Gastrocnemius medialis (tissue), 4 donors: Measurements from ENCODE around the gene CLPSL2. TPM values are rescaled to one million over a fixed set of nuclear protein-coding genes. Genes with fewer than 3 reads are reported as not detected.

Experiments
- ATAC-seq, 2 donors: fragments of 150-250 bp; one replicate each; pipeline ENCODE4 v1.9.1; 2016
- DNase-seq, 2 donors: peaks; one replicate each; pipeline ENCODE4 v3.0.0-alpha.2; 2019
- H3K27ac ChIP-seq, 4 donors: fragments of 200-600 bp; sonication (generic); 1 replicate in 1 of 4; 2 replicates in 3 of 4; pipeline ENCODE4 v1.5.1; 2016 to 2018; ENCODE audit warnings: mild to moderate bottlenecking in 2 of 4, moderate library complexity in 1 of 4
- H3K27me3 ChIP-seq, 3 donors: fragments of 200-600 bp; sonication (generic) in 2 of 3; 1 replicate in 1 of 3; 2 replicates in 2 of 3; pipeline versions ENCODE4 v1.5.1 to v1.6.0; 2016 to 2019; ENCODE audit warnings: mild to moderate bottlenecking in 1 of 3, moderate library complexity in 1 of 3
- H3K36me3 ChIP-seq, 2 donors: fragments of 200-600 bp; sonication (generic) in 1 of 2; one replicate each; pipeline ENCODE4 v1.5.1; 2017 to 2018
- H3K4me1 ChIP-seq, 2 donors: fragments of 200-600 bp; sonication (generic) in 1 of 2; one replicate each; pipeline ENCODE4 v1.5.1; 2016 to 2017; ENCODE audit warnings: mild to moderate bottlenecking in 2 of 2
- H3K4me3 ChIP-seq, 4 donors: fragments of 200-600 bp; sonication (generic) in 3 of 4; 1 replicate in 1 of 4; 2 replicates in 3 of 4; pipeline ENCODE4 v1.5.1; 2016 to 2019; ENCODE audit warnings: mild to moderate bottlenecking in 2 of 4
- H3K9me3 ChIP-seq, 3 donors: fragments of 200-600 bp; sonication (generic) in 2 of 3; 1 replicate in 1 of 3; 2 replicates in 2 of 3; pipeline ENCODE4 v1.5.1; 2016 to 2019
- POLR2A ChIP-seq, 2 donors: fragments of 450-650 bp; IDR thresholded peaks; one replicate each; pipeline ENCODE4 v1.6.1; 2017; ENCODE audit warnings: antibody characterized with exemption in 2 of 2, mild to moderate bottlenecking in 2 of 2, moderate library complexity in 2 of 2
- in situ Hi-C, 4 donors: fragments of 200-750 bp; cut with MboI; loops; one replicate each; pipeline versions ENCODE4 v1.15.0 to v1.8.0; 2017; ENCODE audit warnings: low sequenced_read_pairs in 4 of 4
- intact Hi-C: fragments of 100-400 bp; cut with DNase I; formaldehyde crosslinking; loops from one replicate; pipeline ENCODE4 v1.15.1; 2023; ENCODE audit warnings: low total_unique reads
- total RNA-seq, 4 donors: library from RNA; depleted of rRNA; stranded (reverse); fragments of >200 nt; gene quantifications; one replicate each; pipeline versions ENCODE4 v1.1.0 to v1.2.3, GENCODE V29; 2016
- TF ChIP-seq, protein P1 (sequence below), 5 experiments: fragments of 450-650 bp in 3 of 5; fragments of 200-600 bp in 2 of 5; sonication (generic) in 2 of 5; IDR thresholded peaks in 4 of 5; conservative IDR thresholded peaks in 1 of 5; 1 replicate in 4 of 5; 2 replicates in 1 of 5; pipeline ENCODE4 v1.5.1; 2016 to 2019; ENCODE audit warnings: antibody characterized with exemption in 5 of 5, mild to moderate bottlenecking in 3 of 5, moderate library complexity in 3 of 5

Gene CLPSL2
- total RNA-seq, 4 donors from 2014 or later, result not detected

GRCh38 chr6:35750557-35750956, 25.8 kb upstream of the CLPSL2 start:
- in situ Hi-C loops, result no loop called here
- Histone ChIP-seq H3K27me3 (no peaks in the 10 kb centered on the region), H3K36me3 (no peaks in the 10 kb centered on the region), H3K27ac (no peak overlapping the region), H3K4me3 (no peak overlapping the region), H3K4me1 (no peaks in the 10 kb centered on the region), H3K9me3 (no peaks in the 10 kb centered on the region)
- no peak for TF ChIP-seq POLR2A (IDR thresholded peaks at IDR 0.05)
- TF ChIP-seq, protein P1, sequence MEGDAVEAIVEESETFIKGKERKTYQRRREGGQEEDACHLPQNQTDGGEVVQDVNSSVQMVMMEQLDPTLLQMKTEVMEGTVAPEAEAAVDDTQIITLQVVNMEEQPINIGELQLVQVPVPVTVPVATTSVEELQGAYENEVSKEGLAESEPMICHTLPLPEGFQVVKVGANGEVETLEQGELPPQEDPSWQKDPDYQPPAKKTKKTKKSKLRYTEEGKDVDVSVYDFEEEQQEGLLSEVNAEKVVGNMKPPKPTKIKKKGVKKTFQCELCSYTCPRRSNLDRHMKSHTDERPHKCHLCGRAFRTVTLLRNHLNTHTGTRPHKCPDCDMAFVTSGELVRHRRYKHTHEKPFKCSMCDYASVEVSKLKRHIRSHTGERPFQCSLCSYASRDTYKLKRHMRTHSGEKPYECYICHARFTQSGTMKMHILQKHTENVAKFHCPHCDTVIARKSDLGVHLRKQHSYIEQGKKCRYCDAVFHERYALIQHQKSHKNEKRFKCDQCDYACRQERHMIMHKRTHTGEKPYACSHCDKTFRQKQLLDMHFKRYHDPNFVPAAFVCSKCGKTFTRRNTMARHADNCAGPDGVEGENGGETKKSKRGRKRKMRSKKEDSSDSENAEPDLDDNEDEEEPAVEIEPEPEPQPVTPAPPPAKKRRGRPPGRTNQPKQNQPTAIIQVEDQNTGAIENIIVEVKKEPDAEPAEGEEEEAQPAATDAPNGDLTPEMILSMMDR (IDR thresholded peaks at IDR 0.05 in 4 of 5, conservative IDR thresholded peaks at IDR 0.05 in 1 of 5), result no peak
- ATAC-seq (no peak), DNase-seq (no peak)
- intact Hi-C loops, result no loop called here

DNA sequence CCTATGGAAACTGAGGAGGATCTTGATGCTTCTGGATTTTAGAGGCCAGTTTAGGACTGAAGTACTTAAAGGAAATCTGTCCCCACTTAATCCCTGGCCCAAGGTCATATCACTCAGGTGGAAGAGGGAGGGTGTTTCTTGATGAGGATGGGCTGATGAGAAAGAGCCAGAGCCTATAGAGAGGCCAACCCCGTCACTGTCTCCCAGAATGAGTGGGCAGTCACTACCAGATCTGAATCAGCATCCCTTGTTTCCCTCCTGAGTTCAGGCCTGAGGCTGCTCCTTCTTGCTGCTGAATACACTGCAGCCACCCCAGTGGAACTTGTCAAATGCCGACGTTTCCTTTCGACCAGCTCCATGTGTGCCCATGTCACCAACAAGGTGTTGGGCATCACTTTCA, 24.8 kb upstream of the CLPSL2 start:
- intact Hi-C loops, result no loop called here
- no peaks in the 10 kb centered on the region for H3K27me3 ChIP-seq

GRCh38 chr6:35752330-35752729, 24.1 kb upstream of the CLPSL2 start:
- TF ChIP-seq, protein P1 (IDR thresholded peaks at IDR 0.05 in 4 of 5, conservative IDR thresholded peaks at IDR 0.05 in 1 of 5), result no peak
- TF ChIP-seq POLR2A (IDR thresholded peaks at IDR 0.05), result no peak
- Histone ChIP-seq H3K4me1 (no peaks in the 10 kb centered on the region), H3K9me3 (no peaks in the 10 kb centered on the region), H3K27me3 (no peaks in the 10 kb centered on the region), H3K27ac (no peak overlapping the region), H3K4me3 (no peak overlapping the region), H3K36me3 (no peaks in the 10 kb centered on the region)
- DNase-seq (no peak), ATAC-seq (no peak)
- intact Hi-C loops (no loop called here), in situ Hi-C loops (no loop called here)

More for the DNA sequence above, 24.8 kb upstream of the CLPSL2 start:
- TF ChIP-seq, protein P1 (IDR thresholded peaks at IDR 0.05 in 4 of 5, conservative IDR thresholded peaks at IDR 0.05 in 1 of 5), result no peak
- no peak for TF ChIP-seq POLR2A (IDR thresholded peaks at IDR 0.05)
- no peaks in the 10 kb centered on the region for H3K4me1 ChIP-seq
- H3K4me3 ChIP-seq, result no peak overlapping the region
- H3K27ac ChIP-seq, result no peak overlapping the region
- H3K36me3 ChIP-seq, result no peaks in the 10 kb centered on the region
- ATAC-seq, result no peak
- in situ Hi-C loops, result no loop called here
- no peak for DNase-seq
- H3K9me3 ChIP-seq, result no peaks in the 10 kb centered on the region

DNA sequence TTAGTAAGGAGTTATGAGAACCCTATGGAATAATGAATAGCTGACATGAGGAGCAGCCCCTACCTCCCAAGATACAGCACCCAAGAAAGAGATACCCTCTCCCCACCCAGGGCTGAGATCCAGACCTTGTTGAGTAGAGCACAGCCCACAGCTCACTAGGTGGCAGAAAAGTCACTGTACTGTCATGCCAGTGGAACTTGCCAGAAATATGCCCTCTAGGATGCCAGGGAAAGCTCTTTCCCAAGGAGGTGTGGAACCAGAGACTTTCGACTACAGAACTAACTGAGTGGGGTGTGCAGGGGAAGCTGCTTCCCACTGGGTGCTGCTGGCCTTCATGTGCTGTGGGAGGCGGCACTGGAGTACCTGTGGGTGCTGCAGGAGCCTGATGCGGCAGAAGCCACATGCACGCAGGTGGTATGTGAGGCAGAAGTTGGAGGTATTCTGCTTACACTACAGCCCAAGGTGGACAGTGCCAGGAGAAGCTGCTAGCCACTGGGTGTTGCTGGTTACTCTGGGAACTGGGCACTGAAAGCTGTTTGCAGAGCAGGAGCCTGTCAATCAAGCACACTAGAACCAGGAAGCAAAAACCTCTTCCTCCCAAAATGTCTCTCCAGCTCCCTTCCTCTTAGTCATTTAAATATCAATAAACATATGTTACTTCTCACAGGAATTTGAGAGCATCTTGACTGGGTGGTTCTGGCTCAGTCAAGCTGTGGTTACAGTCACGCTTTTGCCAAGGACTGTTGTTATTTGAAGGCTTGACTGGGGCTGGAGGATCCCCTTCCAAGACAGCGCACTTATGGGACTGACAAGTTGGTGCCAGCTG, 21.7 kb upstream of the CLPSL2 start:
- H3K27me3 ChIP-seq, result no peaks in the 10 kb centered on the region
- DNase-seq (no peak), ATAC-seq (no peak)
- no peaks in the 10 kb centered on the region for H3K9me3 ChIP-seq
- no peak for TF ChIP-seq POLR2A (IDR thresholded peaks at IDR 0.05)
- no peak overlapping the region for H3K4me3 ChIP-seq
- intact Hi-C loops (no loop called here), in situ Hi-C loops (no loop called here)
- H3K27ac ChIP-seq, result no peak overlapping the region
- no peaks in the 10 kb centered on the region for H3K4me1 ChIP-seq
- H3K36me3 ChIP-seq, result no peaks in the 10 kb centered on the region

DNA sequence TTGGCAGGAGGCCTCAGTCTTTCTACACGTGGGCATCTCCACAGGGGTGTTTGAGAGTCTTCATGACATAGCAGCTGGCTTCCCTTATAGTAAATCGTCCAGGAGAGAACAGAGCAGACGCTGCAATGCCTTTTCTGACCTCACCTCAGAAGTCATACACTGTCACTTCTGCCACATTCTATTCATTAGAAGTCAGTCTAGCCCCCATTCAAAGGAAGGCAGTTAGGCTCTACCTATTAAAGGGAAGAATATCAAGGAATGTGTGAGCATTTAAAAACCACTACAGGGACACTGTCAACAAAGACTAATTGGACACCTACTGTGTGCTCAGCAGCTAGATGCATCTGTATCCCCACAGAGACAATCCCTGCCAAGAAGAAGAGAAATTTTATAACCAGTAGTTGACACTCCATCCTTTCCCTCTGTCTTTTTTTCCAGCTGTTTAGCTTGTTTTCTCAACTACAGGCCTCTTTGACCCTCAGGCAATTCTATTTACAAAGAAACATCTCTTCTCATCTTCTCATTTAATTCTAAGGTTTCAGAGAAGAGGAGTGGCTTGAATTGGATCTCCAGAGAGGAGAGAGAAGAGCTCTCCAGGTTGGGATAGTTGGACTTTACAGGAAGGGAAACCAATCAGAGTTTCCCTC, 21.0 kb upstream of the CLPSL2 start:
- TF ChIP-seq POLR2A (IDR thresholded peaks at IDR 0.05), result no peak
- TF ChIP-seq, protein P1 (IDR thresholded peaks at IDR 0.05 in 4 of 5, conservative IDR thresholded peaks at IDR 0.05 in 1 of 5), result no peak
- H3K27ac ChIP-seq, result no peak overlapping the region
- intact Hi-C loops (no loop called here), in situ Hi-C loops (no loop called here)
- DNase-seq (no peak), ATAC-seq (no peak)
- H3K36me3 ChIP-seq, result no peaks in the 10 kb centered on the region
- peaks cover 0 to 6% (median 5%) of the 10 kb centered on the region in 3 donors for H3K27me3 ChIP-seq
- no peak overlapping the region for H3K4me3 ChIP-seq
- no peaks in the 10 kb centered on the region for H3K9me3 ChIP-seq
- H3K4me1 ChIP-seq, result no peaks in the 10 kb centered on the region
